DND-41 (cell line): Measurements from ENCODE around the gene DLX2.
"Not testable (repeated sequence)": the region's sequence is repeated elsewhere in the genome, so short reads cannot be mapped to it uniquely, and the experiment has no call there.

ENCODE experiments used
- ATAC-seq: fragments of 200-7000 bp; cut with Tn5 transposase; 3 replicates; pipeline ENCODE4 v1.9.1; 2021; ENCODE audit warnings: low read depth; ENCODE audit not compliant: insufficient read depth
- DNase-seq: peaks from one replicate; pipeline ENCODE4 v3.0.0-alpha.2; 2020
- H2AFZ ChIP-seq: 2 replicates; pipeline ENCODE4 v1.6.0; 2012; ENCODE audit warnings: low read depth, low read length
- H3K27ac ChIP-seq: 2 replicates; pipeline ENCODE4 v1.5.1; 2012; ENCODE audit warnings: low read length, inconsistent platforms
- H3K27me3 ChIP-seq: fragments of 200-600 bp; sonication (generic); 2 replicates; pipeline ENCODE4 v1.6.0; 2012; ENCODE audit warnings: low read length, mild to moderate bottlenecking, inconsistent platforms; ENCODE audit not compliant: insufficient read depth, poor library complexity
- H3K36me3 ChIP-seq: 2 replicates; pipeline ENCODE4 v1.5.1; 2012; ENCODE audit warnings: low read length, inconsistent platforms; ENCODE audit not compliant: insufficient read depth
- H3K4me1 ChIP-seq: 2 replicates; pipeline ENCODE4 v1.5.1; 2012; ENCODE audit warnings: mild to moderate bottlenecking, low read length; ENCODE audit not compliant: insufficient read depth
- H3K4me2 ChIP-seq: 2 replicates; pipeline ENCODE4 v1.6.0; 2012; ENCODE audit warnings: mild to moderate bottlenecking, moderate library complexity, low read length, inconsistent platforms; ENCODE audit not compliant: insufficient read depth
- H3K4me3 ChIP-seq, 2 experiments: fragments of 200-600 bp in 1 of 2; shearing (Covaris generic) in 1 of 2; 2 replicates each; pipeline ENCODE4 v1.5.1; 2012 to 2016; ENCODE audit warnings: inconsistent platforms in 2 of 2, low read length in 2 of 2, mild to moderate bottlenecking in 2 of 2, low read depth in 1 of 2, moderate library complexity in 1 of 2
- H3K79me2 ChIP-seq: 2 replicates; pipeline ENCODE4 v1.6.0; 2012; ENCODE audit warnings: low read length, inconsistent platforms; ENCODE audit not compliant: insufficient read depth
- H3K9ac ChIP-seq: 2 replicates; pipeline ENCODE4 v1.6.0; 2012; ENCODE audit warnings: low read depth, mild to moderate bottlenecking, inconsistent platforms, low read length, moderate library complexity
- H3K9me3 ChIP-seq: 2 replicates; pipeline ENCODE4 v1.5.1; 2012; ENCODE audit warnings: low read length, moderate library complexity, mild to moderate bottlenecking, inconsistent platforms; ENCODE audit not compliant: insufficient read depth, severe bottlenecking
- H4K20me1 ChIP-seq: 2 replicates; pipeline ENCODE4 v1.6.0; 2012; ENCODE audit warnings: low read length; ENCODE audit not compliant: insufficient read depth
- EZH2 ChIP-seq: IDR thresholded peaks from 3 replicates; pipeline ENCODE4 v1.6.1; 2012; ENCODE audit warnings: borderline replicate concordance, low read depth, mild to moderate bottlenecking, moderate library complexity, low read length, inconsistent platforms; ENCODE audit not compliant: severe bottlenecking
- TF ChIP-seq, protein P1 (sequence below): IDR thresholded peaks from 2 replicates; pipeline ENCODE4 v1.5.1; 2012; ENCODE audit warnings: borderline replicate concordance, low read length, moderate library complexity, mild to moderate bottlenecking; ENCODE audit not compliant: poor library complexity, severe bottlenecking; ENCODE audit errors: extremely low read depth

DLX2 gene

DNA sequence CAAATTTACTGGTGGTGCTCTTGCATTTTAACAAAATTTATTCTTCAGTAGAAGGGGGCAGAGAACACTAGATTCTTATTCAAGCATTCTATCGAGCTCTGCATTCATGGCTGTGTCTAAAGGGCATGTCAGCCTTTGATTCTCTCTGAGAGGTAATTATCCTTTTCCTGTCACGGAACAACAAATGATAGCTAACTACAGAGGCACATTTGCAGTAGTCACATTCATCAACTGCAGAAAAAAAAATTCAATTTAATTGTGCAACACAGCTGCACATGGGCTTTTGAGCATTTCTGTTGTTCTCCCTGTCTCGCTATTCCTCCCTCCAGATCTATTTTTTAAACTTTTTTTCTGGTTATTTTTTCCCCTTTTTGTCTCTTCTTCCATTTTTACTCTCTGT, 30.4 kb downstream of the DLX2 start:
- no peak for DNase-seq
- H3K9ac ChIP-seq: no peak overlapping the region
- no peaks in the 10 kb centered on the region for H3K27me3 ChIP-seq

DNA sequence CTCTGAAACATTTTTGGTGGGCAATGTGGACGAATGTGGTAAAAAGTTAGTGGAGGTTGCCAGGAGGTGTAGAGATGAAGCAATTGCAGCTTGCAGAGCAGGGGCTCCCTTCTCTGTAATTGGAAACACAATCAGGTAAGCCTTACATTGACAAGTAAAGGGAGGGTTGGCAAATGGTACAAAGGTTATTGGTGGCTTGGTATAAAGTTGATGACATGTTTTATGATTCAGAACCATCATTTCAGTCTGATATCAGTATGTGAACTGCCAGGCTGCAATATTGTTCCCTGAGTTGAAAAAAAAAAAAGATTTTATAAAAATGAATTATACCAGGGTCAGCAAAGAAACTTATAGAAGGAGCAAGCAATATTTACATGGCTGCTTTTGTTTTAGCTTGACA, 31.8 kb downstream of the DLX2 start:
- ATAC-seq (no peak), DNase-seq (no peak)
- H3K4me2 ChIP-seq: no peak overlapping the region
- no peak overlapping the region for H3K9ac ChIP-seq
- H4K20me1 ChIP-seq: no peaks in the 10 kb centered on the region
- TF ChIP-seq, protein P1, sequence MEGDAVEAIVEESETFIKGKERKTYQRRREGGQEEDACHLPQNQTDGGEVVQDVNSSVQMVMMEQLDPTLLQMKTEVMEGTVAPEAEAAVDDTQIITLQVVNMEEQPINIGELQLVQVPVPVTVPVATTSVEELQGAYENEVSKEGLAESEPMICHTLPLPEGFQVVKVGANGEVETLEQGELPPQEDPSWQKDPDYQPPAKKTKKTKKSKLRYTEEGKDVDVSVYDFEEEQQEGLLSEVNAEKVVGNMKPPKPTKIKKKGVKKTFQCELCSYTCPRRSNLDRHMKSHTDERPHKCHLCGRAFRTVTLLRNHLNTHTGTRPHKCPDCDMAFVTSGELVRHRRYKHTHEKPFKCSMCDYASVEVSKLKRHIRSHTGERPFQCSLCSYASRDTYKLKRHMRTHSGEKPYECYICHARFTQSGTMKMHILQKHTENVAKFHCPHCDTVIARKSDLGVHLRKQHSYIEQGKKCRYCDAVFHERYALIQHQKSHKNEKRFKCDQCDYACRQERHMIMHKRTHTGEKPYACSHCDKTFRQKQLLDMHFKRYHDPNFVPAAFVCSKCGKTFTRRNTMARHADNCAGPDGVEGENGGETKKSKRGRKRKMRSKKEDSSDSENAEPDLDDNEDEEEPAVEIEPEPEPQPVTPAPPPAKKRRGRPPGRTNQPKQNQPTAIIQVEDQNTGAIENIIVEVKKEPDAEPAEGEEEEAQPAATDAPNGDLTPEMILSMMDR: no peak
- no peak overlapping the region for H3K4me3 ChIP-seq
- H3K27me3 ChIP-seq: no peaks in the 10 kb centered on the region
- no peak overlapping the region for H3K27ac ChIP-seq
- no peaks in the 10 kb centered on the region for H3K4me1 ChIP-seq
- no peaks in the 10 kb centered on the region for H3K9me3 ChIP-seq
- H3K79me2 ChIP-seq: no peaks in the 10 kb centered on the region
- no peaks in the 10 kb centered on the region for H3K36me3 ChIP-seq
- no peak overlapping the region for H2AFZ ChIP-seq

More for the DNA sequence above, 30.4 kb downstream of the DLX2 start:
- no peaks in the 10 kb centered on the region for H3K4me1 ChIP-seq
- no peak overlapping the region for H2AFZ ChIP-seq
- no peak for ATAC-seq
- no peak for TF ChIP-seq EZH2
- TF ChIP-seq, protein P1: no peak
- H3K79me2 ChIP-seq: no peaks in the 10 kb centered on the region
- no peak overlapping the region for H3K4me2 ChIP-seq
- H3K4me3 ChIP-seq: no peak overlapping the region
- H3K9me3 ChIP-seq: no peaks in the 10 kb centered on the region
- H3K27ac ChIP-seq: no peak overlapping the region
- H3K36me3 ChIP-seq: no peaks in the 10 kb centered on the region
- H4K20me1 ChIP-seq: no peaks in the 10 kb centered on the region

GRCh38 chr2:172067905-172068304, 34.8 kb downstream of the DLX2 start:
- not testable (repeated sequence) for H3K9me3 ChIP-seq, H3K4me2 ChIP-seq, H3K9ac ChIP-seq, ATAC-seq, H3K4me1 ChIP-seq, DNase-seq, H3K27ac ChIP-seq, H3K36me3 ChIP-seq, H4K20me1 ChIP-seq, H3K4me3 ChIP-seq, H3K79me2 ChIP-seq, H3K27me3 ChIP-seq, H2AFZ ChIP-seq

DNA sequence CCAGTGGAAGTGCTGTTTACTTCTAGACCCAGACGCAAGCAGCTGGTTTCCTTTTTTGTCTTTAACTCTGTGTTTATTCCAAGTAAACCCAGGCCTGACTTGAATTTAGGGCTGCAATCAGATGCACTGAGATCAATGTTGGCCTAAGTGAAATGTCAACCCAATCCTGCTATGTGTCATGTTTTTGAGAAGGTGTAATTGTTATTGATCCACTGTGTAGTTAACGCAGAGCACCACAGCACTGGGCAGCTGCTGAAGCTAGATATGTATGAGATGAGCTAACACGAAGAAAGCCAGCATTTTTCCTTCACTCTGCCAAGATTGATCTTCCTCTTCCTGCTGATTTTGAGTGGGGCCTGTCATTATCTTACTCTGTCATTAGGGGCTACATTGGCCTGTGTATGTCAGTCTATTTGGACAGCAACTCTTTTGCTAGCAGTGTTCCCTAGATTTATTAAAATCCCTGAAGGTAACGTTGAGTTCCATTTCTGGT, 36.3 kb downstream of the DLX2 start:
- H3K9me3 ChIP-seq: no peaks in the 10 kb centered on the region
- no peak overlapping the region for H3K9ac ChIP-seq
- H2AFZ ChIP-seq: no peak overlapping the region
- ATAC-seq: no peak
- no peak overlapping the region for H3K4me3 ChIP-seq
- no peaks in the 10 kb centered on the region for H3K4me1 ChIP-seq
- H3K27ac ChIP-seq: no peak overlapping the region
- H3K4me2 ChIP-seq: no peak overlapping the region
- no peaks in the 10 kb centered on the region for H3K79me2 ChIP-seq
- no peaks in the 10 kb centered on the region for H3K36me3 ChIP-seq
- DNase-seq: no peak
- no peaks in the 10 kb centered on the region for H3K27me3 ChIP-seq
- no peak for TF ChIP-seq EZH2
- TF ChIP-seq, protein P1: no peak
- H4K20me1 ChIP-seq: no peaks in the 10 kb centered on the region
